SW480 (cell line): ENCODE measurements around the gene KIR2DL4.
A peak's percentile ranks its signal among the peaks of the same experiment; 100 is the strongest.
"Not testable (repeated sequence)": the region's sequence is repeated elsewhere in the genome, so short reads cannot be mapped to it uniquely, and the experiment has no call there.

Experiments
- DNase-seq: peaks from one replicate; pipeline ENCODE4 v3.0.0-alpha.2; 2016; ENCODE audit warnings: low spot score

The KIR2DL4 gene

GRCh38 chr19:54803410-54803809 lies at the start of gene KIR2DL4:
KIR2DL4 (plus strand) TSS chr19:54803610; CDS start chr19:54803652, 42 bp downstream.
- DNase-seq, result no peak

- not testable (repeated sequence) for DNase-seq
Observed at GRCh38 chr19:54756204-54757110, 47.0 kb upstream of the KIR2DL4 start.

GRCh38 chr19:54758577-54758976 lies 44.8 kb upstream of the KIR2DL4 start:
- not testable (repeated sequence) for DNase-seq

- not testable (repeated sequence) for DNase-seq
Observed at GRCh38 chr19:54764219-54764618, 39.2 kb upstream of the KIR2DL4 start.

GRCh38 chr19:54766464-54766863 lies 36.9 kb upstream of the KIR2DL4 start:
- not testable (repeated sequence) for DNase-seq

- DNase-seq, result not testable (repeated sequence)
Observed at GRCh38 chr19:54769646-54770045, 33.8 kb upstream of the KIR2DL4 start, which contains the start of gene KIR2DL1. KIR2DL1 (plus strand) TSS chr19:54769793; CDS start chr19:54769851, 58 bp downstream.

GRCh38 chr19:54770511-54770910 lies 32.9 kb upstream of the KIR2DL4 start:
- DNase-seq, result not testable (repeated sequence)

- DNase-seq, result peak; percentile 92
Observed at GRCh38 chr19:54771018-54771960, 32.1 kb upstream of the KIR2DL4 start.

- DNase-seq, result not testable (repeated sequence)
Observed at GRCh38 chr19:54772666-54773065, 30.7 kb upstream of the KIR2DL4 start.

GRCh38 chr19:54775095-54775815 lies 28.2 kb upstream of the KIR2DL4 start:
- not testable (repeated sequence) for DNase-seq

- not testable (repeated sequence) for DNase-seq
Observed at GRCh38 chr19:54775830-54776229, 27.6 kb upstream of the KIR2DL4 start.

GRCh38 chr19:54777851-54778250 lies 25.6 kb upstream of the KIR2DL4 start:
- DNase-seq, result not testable (repeated sequence)

- DNase-seq, result not testable (repeated sequence)
Observed at GRCh38 chr19:54778896-54779295, 24.5 kb upstream of the KIR2DL4 start.

GRCh38 chr19:54782916-54783315 lies 20.5 kb upstream of the KIR2DL4 start:
- not testable (repeated sequence) for DNase-seq

- not testable (repeated sequence) for DNase-seq
Observed at GRCh38 chr19:54786091-54786723, 17.2 kb upstream of the KIR2DL4 start.

- DNase-seq, result not testable (repeated sequence)
Observed at GRCh38 chr19:54788154-54788553, 15.3 kb upstream of the KIR2DL4 start.

GRCh38 chr19:54790711-54791110 lies 12.7 kb upstream of the KIR2DL4 start:
- no peak for DNase-seq

- DNase-seq, result no peak
Observed at GRCh38 chr19:54791476-54791875, 11.9 kb upstream of the KIR2DL4 start.

- no peak for DNase-seq
Observed at GRCh38 chr19:54792814-54793213, 10.6 kb upstream of the KIR2DL4 start.

- DNase-seq, result no peak
Observed at GRCh38 chr19:54795758-54796157, 7.7 kb upstream of the KIR2DL4 start.

GRCh38 chr19:54804101-54804500 lies 691 bp downstream of the KIR2DL4 start:
- DNase-seq, result no peak
